HepG2 (cell line): ENCODE data around the gene ERCC6L2. TPM values are rescaled to one million over a fixed set of nuclear protein-coding genes. Genes with fewer than 3 reads are reported as not detected.

Experiments used
- ATAC-seq: fragments of 200-7000 bp; cut with Tn5 transposase; 3 replicates; pipeline ENCODE4 v1.9.1; 2020; ENCODE audit warnings: mild to moderate bottlenecking, moderate library complexity
- BruUV-seq: library from RNA; stranded (reverse); fragments of 400-500 nt; replicated peaks from 2 replicates; lab custom pipeline; 2021; lab: Mats Ljungman, UMichigan
- CTCF ChIA-PET: fragments of 300-600 bp; formaldehyde crosslinking; extraction: SDS; loops from one replicate; lab custom pipeline; 2021; ENCODE audit warnings: low total read pairs, inconsistent platforms, low intra/inter-chr PET ratio; lab: Yijun Ruan, JAX
- POLR2A ChIA-PET: fragments of 350-600 bp; sonication (Branson Sonifier 250); formaldehyde crosslinking; loops from one replicate; lab custom pipeline; 2020; ENCODE audit warnings: antibody characterized with exemption, inconsistent platforms; lab: Yijun Ruan, JAX
- DNase-seq: peaks from one replicate; pipeline ENCODE4 v3.0.0-alpha.2; 2015; ENCODE audit warnings: low spot score
- FAIRE-seq: peaks from 3 replicates; lab custom pipeline; 2011; peaks lifted over from hg19 to GRCh38; lab: Jason Lieb, UNC
- H2AFZ ChIP-seq: one replicate; pipeline ENCODE4 v1.6.1; 2011; ENCODE audit warnings: low read length, inconsistent platforms
- H3K27ac ChIP-seq: fragments of 300-600 bp; 3 replicates; pipeline ENCODE4 v1.8.0; 2011; ENCODE audit warnings: mixed run types, mild to moderate bottlenecking, mixed read lengths, low read length, inconsistent platforms; ENCODE audit not compliant: insufficient read depth; ENCODE audit errors: extremely low read length
- H3K27me3 ChIP-seq, 2 experiments: fragments of 200-600 bp in 1 of 2; 2 replicates in 1 of 2; 3 replicates in 1 of 2; pipeline versions ENCODE4 v1.6.0 to v1.8.0; 2011; ENCODE audit warnings: low read length in 2 of 2, mild to moderate bottlenecking in 2 of 2, moderate library complexity in 2 of 2, inconsistent platforms in 1 of 2; ENCODE audit not compliant: insufficient read depth in 2 of 2, control insufficient read depth in 1 of 2
- H3K36me3 ChIP-seq, 2 experiments: fragments of 200-600 bp in 1 of 2; replicated peaks in 1 of 2; 2 replicates in 1 of 2; 3 replicates in 1 of 2; pipeline versions ENCODE4 v1.5.1 to v1.8.0; 2011; ENCODE audit warnings: low read length in 2 of 2, inconsistent platforms in 1 of 2; ENCODE audit not compliant: insufficient read depth in 2 of 2, control insufficient read depth in 1 of 2
- H3K4me1 ChIP-seq: 2 replicates; pipeline ENCODE4 v1.5.1; 2012; ENCODE audit warnings: low read length, inconsistent platforms; ENCODE audit not compliant: insufficient read depth
- H3K4me2 ChIP-seq: 2 replicates; pipeline ENCODE4 v1.6.0; 2011; ENCODE audit warnings: low read depth, low read length, inconsistent platforms
- H3K4me3 ChIP-seq, 3 experiments: fragments of 200-600 bp in 1 of 3; sonication (generic), shearing (Covaris generic) in 1 of 3; replicated peaks in 1 of 3; 2 replicates each; pipeline ENCODE4 v1.5.1; 2011 to 2016; ENCODE audit warnings: low read length in 3 of 3, inconsistent platforms in 2 of 3, low read depth in 2 of 3, mild to moderate bottlenecking in 2 of 3, control low read depth in 1 of 3, mixed read lengths in 1 of 3; ENCODE audit not compliant: insufficient read depth in 1 of 3
- H3K79me2 ChIP-seq: one replicate; pipeline ENCODE4 v1.6.1; 2011; ENCODE audit warnings: low read length, inconsistent platforms; ENCODE audit not compliant: insufficient read depth
- H3K9ac ChIP-seq: 2 replicates; pipeline ENCODE4 v1.6.0; 2011; ENCODE audit warnings: mild to moderate bottlenecking, low read depth, low read length, inconsistent platforms; ENCODE audit not compliant: insufficient read depth
- H3K9me3 ChIP-seq: 2 replicates; pipeline ENCODE4 v1.5.1; 2012; ENCODE audit warnings: mild to moderate bottlenecking, low read length
- H4K20me1 ChIP-seq: 2 replicates; pipeline ENCODE4 v1.6.0; 2011; ENCODE audit warnings: inconsistent platforms, mild to moderate bottlenecking, low read length, moderate library complexity; ENCODE audit not compliant: insufficient read depth
- CEBPB ChIP-seq: IDR thresholded peaks from 2 replicates; pipeline ENCODE4 v1.6.1; 2011; ENCODE audit warnings: low read depth, low read length, improper control_type of control experiment, borderline replicate concordance
- ELF1 ChIP-seq: sonication (generic); formaldehyde crosslinking; IDR thresholded peaks from 2 replicates; pipeline ENCODE4 v1.4.0; 2020; ENCODE audit warnings: missing genetic modification reagents
- HOXD1 ChIP-seq: sonication (generic); formaldehyde crosslinking; IDR thresholded peaks from 2 replicates; pipeline ENCODE4 v1.5.0; 2020; ENCODE audit warnings: missing genetic modification reagents
- PLRG1 ChIP-seq: fragments of 450-650 bp; conservative IDR thresholded peaks from 2 replicates; pipeline ENCODE4 v1.6.1; 2016
- RBFOX2 ChIP-seq: fragments of 200-400 bp; formaldehyde crosslinking; IDR thresholded peaks from 2 replicates; pipeline ENCODE4 v1.6.1; 2017; ENCODE audit warnings: low read depth, mild to moderate bottlenecking, low read length
- SIX1 ChIP-seq: sonication (generic); formaldehyde crosslinking; IDR thresholded peaks from 2 replicates; pipeline ENCODE4 v1.4.0; 2020; ENCODE audit warnings: missing genetic modification reagents, borderline replicate concordance
- TEAD2 ChIP-seq: sonication (generic); formaldehyde crosslinking; IDR thresholded peaks from 2 replicates; pipeline ENCODE4 v1.9.0; 2021; ENCODE audit warnings: missing genetic modification reagents
- ZEB1 ChIP-seq: IDR thresholded peaks from 2 replicates; pipeline ENCODE4 v1.6.1; 2012; ENCODE audit warnings: mild to moderate bottlenecking, low read depth, inconsistent platforms; ENCODE audit not compliant: insufficient replicate concordance
- ZMYM4 ChIP-seq: sonication (generic); formaldehyde crosslinking; IDR thresholded peaks from 2 replicates; pipeline ENCODE4 v1.8.1; 2023; ENCODE audit warnings: mild to moderate bottlenecking, missing genetic modification reagents
- ZNF234 ChIP-seq: sonication (generic); formaldehyde crosslinking; conservative IDR thresholded peaks from 2 replicates; pipeline ENCODE4 v1.5.1; 2020; ENCODE audit warnings: mild to moderate bottlenecking, missing genetic modification reagents
- ZNF264 ChIP-seq: sonication (generic); formaldehyde crosslinking; IDR thresholded peaks from 2 replicates; pipeline ENCODE4 v1.4.0; 2020; ENCODE audit warnings: missing genetic modification reagents
- ZNF331 ChIP-seq: sonication (generic); formaldehyde crosslinking; IDR thresholded peaks from 2 replicates; pipeline ENCODE4 v1.4.0; 2020; ENCODE audit warnings: missing genetic modification reagents
- ZNF441 ChIP-seq: sonication (generic); formaldehyde crosslinking; IDR thresholded peaks from 2 replicates; pipeline ENCODE4 v1.7.0; 2021; ENCODE audit warnings: missing genetic modification reagents, borderline replicate concordance
- ZNF652 ChIP-seq: IDR thresholded peaks from 2 replicates; pipeline ENCODE4 v1.6.1; 2016; ENCODE audit warnings: low read depth, borderline replicate concordance
- ZNF747 ChIP-seq: sonication (generic); formaldehyde crosslinking; IDR thresholded peaks from 2 replicates; pipeline ENCODE4 v1.8.1; 2023; ENCODE audit warnings: missing genetic modification reagents, mild to moderate bottlenecking, borderline replicate concordance
- ZNF768 ChIP-seq: sonication (generic); formaldehyde crosslinking; IDR thresholded peaks from 2 replicates; pipeline ENCODE4 v1.4.0; 2020; ENCODE audit warnings: missing genetic modification reagents
- ZSCAN12 ChIP-seq: sonication (generic); formaldehyde crosslinking; IDR thresholded peaks from 2 replicates; pipeline ENCODE4 v1.9.0; 2021; ENCODE audit warnings: mild to moderate bottlenecking, missing genetic modification reagents
- WGBS: methylation state at CpG from one replicate; pipeline ENCODE4 v1.1.6; 2017; ENCODE audit warnings: low lambda C conversion rate; 5-methylcytosine and 5-hydroxymethylcytosine counted together
- in situ Hi-C: cut with HindIII; loops from 2 replicates; pipeline ENCODE4 v1.10.0; 2017; ENCODE audit warnings: low pct_unique_long_range_greater_than_20kb; ENCODE audit not compliant: extremely low pct_ligation_motif_present
- intact Hi-C: fragments of 100-400 bp; cut with micrococcal nuclease; formaldehyde crosslinking; loops from one replicate; pipeline ENCODE4 v1.10.0; 2022; ENCODE audit not compliant: unreplicated experiment
- polyA plus RNA-seq, 8 experiments: library from polyadenylated mRNA; depleted of rRNA in 3 of 8; stranded (reverse) in 7 of 8; unstranded in 1 of 8; fragments of >200 nt; fragmentation: Illumina TruSeq in 4 of 8; extraction: Trizol in 4 of 8; gene quantifications; 2 replicates each; pipeline versions ENCODE4 v1.2.1 to v1.2.3, GENCODE V29; 2011 to 2016; ENCODE audit warnings: low read depth in 4 of 8, missing spikeins in 1 of 8, mixed read lengths in 1 of 8; ENCODE audit not compliant: insufficient read depth in 1 of 8
- total RNA-seq, 5 experiments: library from RNA; depleted of rRNA; stranded (reverse); fragments of >200 nt; fragmentation: Illumina TruSeq; extraction: Trizol; gene quantifications; 2 replicates each; pipeline ENCODE4 v1.2.3, GENCODE V29; 2016; ENCODE audit warnings: low read depth in 1 of 5
- TF ChIP-seq, protein P1 (sequence below): sonication (generic); formaldehyde crosslinking; IDR thresholded peaks from 2 replicates; pipeline ENCODE4 v1.9.0; 2021; ENCODE audit warnings: missing genetic modification reagents, mild to moderate bottlenecking, borderline replicate concordance
- TF ChIP-seq, protein P2 (sequence below): sonication (generic); formaldehyde crosslinking; IDR thresholded peaks from 2 replicates; pipeline ENCODE4 v1.5.1; 2020; ENCODE audit warnings: missing genetic modification reagents, mild to moderate bottlenecking, borderline replicate concordance
- TF ChIP-seq, protein P3 (sequence below): sonication (generic); formaldehyde crosslinking; IDR thresholded peaks from 2 replicates; pipeline ENCODE4 v1.5.1; 2020; ENCODE audit warnings: mild to moderate bottlenecking, missing genetic modification reagents, borderline replicate concordance

Gene ERCC6L2
- total and polyA plus RNA-seq, 2 of the 13 experiments (the other 11 are each of a cell fraction or from before 2014, with no cell fraction given) = 13.4 to 45.9 TPM

DNA sequence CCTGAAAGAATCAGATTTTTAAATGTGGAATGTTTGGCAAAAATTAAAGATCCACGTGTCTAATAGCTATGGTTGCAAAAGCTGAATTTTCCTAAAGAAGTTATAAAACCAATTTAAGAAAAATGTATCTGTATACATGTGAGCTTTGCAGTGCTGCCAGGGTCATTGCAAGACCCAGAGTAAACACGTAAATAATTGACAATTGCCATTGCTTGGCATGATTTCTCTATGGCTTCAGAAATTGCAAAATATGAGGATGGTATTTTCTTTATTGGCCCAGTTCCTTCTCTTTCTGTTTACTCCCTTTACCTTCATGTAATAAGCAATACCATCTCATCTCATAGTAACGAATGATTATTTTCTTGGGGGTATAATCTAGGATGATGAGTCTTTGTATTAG is 123.9 kb downstream of the ERCC6L2 start:
- H2AFZ ChIP-seq = no peak overlapping the region
- intact Hi-C loops (no loop called here), in situ Hi-C loops (no loop called here)
- H3K4me3 ChIP-seq = no peak overlapping the region
- H3K27ac ChIP-seq = no peak overlapping the region
- H3K36me3 ChIP-seq = peaks cover 0 to 15% of the 10 kb centered on the region in 2 experiments; a peak in 2 of 5 replicates
- no peaks in the 10 kb centered on the region for H3K27me3 ChIP-seq
- H3K79me2 ChIP-seq = no peaks in the 10 kb centered on the region
- FAIRE-seq = no peak
- WGBS = 97% methylated on average over 3 of the region's 3 CpGs
- ATAC-seq = no peak
- POLR2A ChIA-PET = no interaction called here
- no peaks in the 10 kb centered on the region for H4K20me1 ChIP-seq
- CTCF ChIA-PET = no interaction called here
- no peaks in the 10 kb centered on the region for H3K4me1 ChIP-seq
- TF ChIP-seq PLRG1 = no peak
- no peak for TF ChIP-seq TEAD2 (CRISPR knock-in tag)
- TF ChIP-seq ZNF234 (CRISPR knock-in tag) = no peak
- no peak for TF ChIP-seq ZNF768 (CRISPR knock-in tag)
- TF ChIP-seq ZNF264 = no peak
- no peak for TF ChIP-seq ZNF331 (CRISPR knock-in tag)
- TF ChIP-seq ZEB1 = no peak
- no peak for TF ChIP-seq RBFOX2
- TF ChIP-seq, protein P1, sequence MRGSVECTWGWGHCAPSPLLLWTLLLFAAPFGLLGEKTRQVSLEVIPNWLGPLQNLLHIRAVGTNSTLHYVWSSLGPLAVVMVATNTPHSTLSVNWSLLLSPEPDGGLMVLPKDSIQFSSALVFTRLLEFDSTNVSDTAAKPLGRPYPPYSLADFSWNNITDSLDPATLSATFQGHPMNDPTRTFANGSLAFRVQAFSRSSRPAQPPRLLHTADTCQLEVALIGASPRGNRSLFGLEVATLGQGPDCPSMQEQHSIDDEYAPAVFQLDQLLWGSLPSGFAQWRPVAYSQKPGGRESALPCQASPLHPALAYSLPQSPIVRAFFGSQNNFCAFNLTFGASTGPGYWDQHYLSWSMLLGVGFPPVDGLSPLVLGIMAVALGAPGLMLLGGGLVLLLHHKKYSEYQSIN = no peak
- no peak for TF ChIP-seq ELF1 (CRISPR knock-in tag)
- TF ChIP-seq, protein P2, sequence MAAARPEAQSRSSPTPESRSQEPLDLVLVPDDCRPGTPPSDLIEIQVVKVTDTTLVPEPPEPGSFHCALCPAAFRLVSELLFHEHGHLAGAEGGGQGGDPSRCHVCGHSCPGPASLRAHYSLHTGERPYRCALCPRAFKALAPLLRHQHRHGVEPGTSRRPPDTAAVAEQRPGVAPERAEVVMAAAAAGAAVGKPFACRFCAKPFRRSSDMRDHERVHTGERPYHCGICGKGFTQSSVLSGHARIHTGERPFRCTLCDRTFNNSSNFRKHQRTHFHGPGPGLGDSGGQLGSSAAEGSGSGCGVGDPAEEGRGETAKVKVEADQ = no peak
- no peak for TF ChIP-seq HOXD1 (CRISPR knock-in tag)
- TF ChIP-seq ZMYM4 (CRISPR knock-in tag) = no peak
- no peak for TF ChIP-seq ZNF441 (CRISPR knock-in tag)
- TF ChIP-seq ZNF747 = no peak
- TF ChIP-seq SIX1 (CRISPR knock-in tag) = no peak
- no peak for TF ChIP-seq ZSCAN12 (CRISPR knock-in tag)
- TF ChIP-seq CEBPB = no peak
- TF ChIP-seq, protein P3, sequence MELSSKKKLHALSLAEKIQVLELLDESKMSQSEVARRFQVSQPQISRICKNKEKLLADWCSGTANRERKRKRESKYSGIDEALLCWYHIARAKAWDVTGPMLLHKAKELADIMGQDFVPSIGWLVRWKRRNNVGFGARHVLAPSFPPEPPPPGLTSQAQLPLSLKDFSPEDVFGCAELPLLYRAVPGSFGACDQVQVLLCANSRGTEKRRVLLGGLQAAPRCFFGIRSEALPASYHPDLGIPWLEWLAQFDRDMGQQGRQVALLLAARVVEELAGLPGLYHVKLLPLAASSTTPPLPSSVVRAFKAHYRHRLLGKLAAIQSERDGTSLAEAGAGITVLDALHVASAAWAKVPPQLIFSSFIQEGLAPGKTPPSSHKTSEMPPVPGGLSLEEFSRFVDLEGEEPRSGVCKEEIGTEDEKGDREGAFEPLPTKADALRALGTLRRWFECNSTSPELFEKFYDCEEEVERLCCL (CRISPR knock-in tag) = no peak
- no peak for TF ChIP-seq ZNF652 (CRISPR knock-in tag)
- H3K9me3 ChIP-seq = no peaks in the 10 kb centered on the region
- no peak overlapping the region for H3K4me2 ChIP-seq
- no peak overlapping the region for H3K9ac ChIP-seq
- no peak for DNase-seq
- BruUV-seq = no TSS peak
